Measurements from ENCODE around the gene MRGPRE.

Gene MRGPRE

GRCh38 chr11:3191586-3192324, 40.5 kb downstream of the MRGPRE start:
- DNase-seq (ENCODE audit: insufficient read length, low spot score) (no peak), FAIRE-seq (no peak)
- TF ChIP-seq TAF1 (IDR thresholded peaks at IDR 0.05; ENCODE audit: low read depth, low read length): no peak
- no peak for TF ChIP-seq PAX5 (IDR thresholded peaks at IDR 0.05; ENCODE audit: insufficient read depth, low read length, severe bottlenecking)
- TF ChIP-seq POU2F2 (IDR thresholded peaks at IDR 0.05; ENCODE audit: low read depth, low read length): no peak
- TF ChIP-seq SPI1 (IDR thresholded peaks at IDR 0.05; ENCODE audit: low read depth, low read length): no peak

GRCh38 chr11:3190600-3190999, 41.6 kb downstream of the MRGPRE start:
- TF ChIP-seq PAX5 (IDR thresholded peaks at IDR 0.05; ENCODE audit: insufficient read depth, low read length, severe bottlenecking): no peak
- no peak for TF ChIP-seq POLR2AphosphoS5 (IDR thresholded peaks at IDR 0.05; ENCODE audit: low read depth, low read length)
- TF ChIP-seq POLR2A (IDR thresholded peaks at IDR 0.05; ENCODE audit: low read depth, low read length): no peak
- no peak for TF ChIP-seq SPI1 (IDR thresholded peaks at IDR 0.05; ENCODE audit: low read depth, low read length)
- TF ChIP-seq TAF1 (IDR thresholded peaks at IDR 0.05; ENCODE audit: low read depth, low read length): no peak
- TF ChIP-seq POU2F2 (IDR thresholded peaks at IDR 0.05; ENCODE audit: low read depth, low read length): no peak
- FAIRE-seq (no peak), DNase-seq (ENCODE audit: insufficient read length, low spot score) (no peak)

- FAIRE-seq: no peak
- no peak for DNase-seq (ENCODE audit: insufficient read length, low spot score)
- no peak for TF ChIP-seq SPI1 (IDR thresholded peaks at IDR 0.05; ENCODE audit: low read depth, low read length)
- TF ChIP-seq POU2F2 (IDR thresholded peaks at IDR 0.05; ENCODE audit: low read depth, low read length): no peak
- no peak for TF ChIP-seq POLR2A (IDR thresholded peaks at IDR 0.05; ENCODE audit: low read depth, low read length)
- TF ChIP-seq PAX5 (IDR thresholded peaks at IDR 0.05; ENCODE audit: insufficient read depth, low read length, severe bottlenecking): no peak
- TF ChIP-seq TAF1 (IDR thresholded peaks at IDR 0.05; ENCODE audit: low read depth, low read length): no peak
- TF ChIP-seq POLR2AphosphoS5 (IDR thresholded peaks at IDR 0.05; ENCODE audit: low read depth, low read length): no peak
Measured at GRCh38 chr11:3189886-3190583, 42.2 kb downstream of the MRGPRE start.

- no peak for FAIRE-seq
- no peak for DNase-seq (ENCODE audit: insufficient read length, low spot score)
- TF ChIP-seq POLR2A (IDR thresholded peaks at IDR 0.05; ENCODE audit: low read depth, low read length) (no peak), POU2F2 (IDR thresholded peaks at IDR 0.05; ENCODE audit: low read depth, low read length) (no peak), TAF1 (IDR thresholded peaks at IDR 0.05; ENCODE audit: low read depth, low read length) (no peak), SPI1 (IDR thresholded peaks at IDR 0.05; ENCODE audit: low read depth, low read length) (no peak), PAX5 (IDR thresholded peaks at IDR 0.05; ENCODE audit: insufficient read depth, low read length, severe bottlenecking) (no peak), POLR2AphosphoS5 (IDR thresholded peaks at IDR 0.05; ENCODE audit: low read depth, low read length) (no peak)
Measured at GRCh38 chr11:3189196-3189843, 42.9 kb downstream of the MRGPRE start.

GRCh38 chr11:3188496-3189195, 43.6 kb downstream of the MRGPRE start:
- no peak for TF ChIP-seq POLR2A (IDR thresholded peaks at IDR 0.05; ENCODE audit: low read depth, low read length)
- no peak for TF ChIP-seq TAF1 (IDR thresholded peaks at IDR 0.05; ENCODE audit: low read depth, low read length)
- FAIRE-seq: no peak
- no peak for DNase-seq (ENCODE audit: insufficient read length, low spot score)

- TF ChIP-seq POLR2AphosphoS5 (IDR thresholded peaks at IDR 0.05; ENCODE audit: low read depth, low read length): no peak
- DNase-seq (ENCODE audit: insufficient read length, low spot score): no peak
- no peak for FAIRE-seq
Measured at GRCh38 chr11:3186166-3186953, 45.9 kb downstream of the MRGPRE start.

- no peak for DNase-seq (ENCODE audit: insufficient read length, low spot score)
- no peak for TF ChIP-seq PAX5 (IDR thresholded peaks at IDR 0.05; ENCODE audit: insufficient read depth, low read length, severe bottlenecking)
- no peak for TF ChIP-seq SPI1 (IDR thresholded peaks at IDR 0.05; ENCODE audit: low read depth, low read length)
- TF ChIP-seq TAF1 (IDR thresholded peaks at IDR 0.05; ENCODE audit: low read depth, low read length): no peak
- TF ChIP-seq POLR2A (IDR thresholded peaks at IDR 0.05; ENCODE audit: low read depth, low read length): no peak
- TF ChIP-seq POU2F2 (IDR thresholded peaks at IDR 0.05; ENCODE audit: low read depth, low read length): no peak
- no peak for FAIRE-seq
Measured at GRCh38 chr11:3184732-3185347, 47.4 kb downstream of the MRGPRE start.

GRCh38 chr11:3183523-3183922, 48.7 kb downstream of the MRGPRE start:
- DNase-seq (ENCODE audit: insufficient read length, low spot score) (no peak), FAIRE-seq (no peak)
- no peak for TF ChIP-seq POU2F2 (IDR thresholded peaks at IDR 0.05; ENCODE audit: low read depth, low read length)
- no peak for TF ChIP-seq SPI1 (IDR thresholded peaks at IDR 0.05; ENCODE audit: low read depth, low read length)
- no peak for TF ChIP-seq TAF1 (IDR thresholded peaks at IDR 0.05; ENCODE audit: low read depth, low read length)
- no peak for TF ChIP-seq POLR2A (IDR thresholded peaks at IDR 0.05; ENCODE audit: low read depth, low read length)
- no peak for TF ChIP-seq POLR2AphosphoS5 (IDR thresholded peaks at IDR 0.05; ENCODE audit: low read depth, low read length)
- no peak for TF ChIP-seq PAX5 (IDR thresholded peaks at IDR 0.05; ENCODE audit: insufficient read depth, low read length, severe bottlenecking)
